GM13976 (cell line): ENCODE measurements around the gene SLC6A20.

Experiments
- DNase-seq: peaks from one replicate; pipeline ENCODE4 v3.0.0; 2012; ENCODE audit warnings: low spot score
- in situ Hi-C: fragments of 300-500 bp; cut with MboI; formaldehyde crosslinking; loops from one replicate; pipeline ENCODE4 v1.12.0; 2022; ENCODE audit warnings: low sequenced_read_pairs, mixed read lengths, inconsistent platforms; ENCODE audit not compliant: unreplicated experiment
- TF ChIP-seq, protein P1 (sequence below): IDR thresholded peaks from 2 replicates; pipeline ENCODE4 v1.5.1; 2012; ENCODE audit warnings: borderline replicate concordance, mild to moderate bottlenecking; ENCODE audit not compliant: insufficient read depth; ENCODE audit errors: extremely low read depth, missing control alignments, control extremely low read depth

The SLC6A20 gene

DNA sequence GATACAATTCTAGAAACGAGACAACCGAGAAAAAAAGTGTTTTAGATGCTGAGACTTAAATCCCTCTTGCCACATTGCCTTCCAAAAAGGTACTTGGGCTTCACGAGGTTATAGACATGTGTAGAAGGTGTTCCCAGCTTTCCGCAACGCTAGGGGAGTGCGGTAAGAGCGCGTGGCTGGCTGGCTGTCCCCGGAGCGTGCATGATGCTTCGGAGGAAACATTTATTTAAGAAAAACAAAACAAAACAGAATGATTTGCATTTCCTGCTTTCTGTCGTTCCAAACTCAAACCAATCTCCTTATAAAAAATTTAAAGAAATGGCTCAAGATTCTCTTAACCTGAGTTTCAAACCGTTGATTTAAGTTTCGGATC is 841 bp downstream of the SLC6A20 start:
- DNase-seq: no peak
- TF ChIP-seq, protein P1, sequence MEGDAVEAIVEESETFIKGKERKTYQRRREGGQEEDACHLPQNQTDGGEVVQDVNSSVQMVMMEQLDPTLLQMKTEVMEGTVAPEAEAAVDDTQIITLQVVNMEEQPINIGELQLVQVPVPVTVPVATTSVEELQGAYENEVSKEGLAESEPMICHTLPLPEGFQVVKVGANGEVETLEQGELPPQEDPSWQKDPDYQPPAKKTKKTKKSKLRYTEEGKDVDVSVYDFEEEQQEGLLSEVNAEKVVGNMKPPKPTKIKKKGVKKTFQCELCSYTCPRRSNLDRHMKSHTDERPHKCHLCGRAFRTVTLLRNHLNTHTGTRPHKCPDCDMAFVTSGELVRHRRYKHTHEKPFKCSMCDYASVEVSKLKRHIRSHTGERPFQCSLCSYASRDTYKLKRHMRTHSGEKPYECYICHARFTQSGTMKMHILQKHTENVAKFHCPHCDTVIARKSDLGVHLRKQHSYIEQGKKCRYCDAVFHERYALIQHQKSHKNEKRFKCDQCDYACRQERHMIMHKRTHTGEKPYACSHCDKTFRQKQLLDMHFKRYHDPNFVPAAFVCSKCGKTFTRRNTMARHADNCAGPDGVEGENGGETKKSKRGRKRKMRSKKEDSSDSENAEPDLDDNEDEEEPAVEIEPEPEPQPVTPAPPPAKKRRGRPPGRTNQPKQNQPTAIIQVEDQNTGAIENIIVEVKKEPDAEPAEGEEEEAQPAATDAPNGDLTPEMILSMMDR: no peak
- in situ Hi-C loops: no loop called here

DNA sequence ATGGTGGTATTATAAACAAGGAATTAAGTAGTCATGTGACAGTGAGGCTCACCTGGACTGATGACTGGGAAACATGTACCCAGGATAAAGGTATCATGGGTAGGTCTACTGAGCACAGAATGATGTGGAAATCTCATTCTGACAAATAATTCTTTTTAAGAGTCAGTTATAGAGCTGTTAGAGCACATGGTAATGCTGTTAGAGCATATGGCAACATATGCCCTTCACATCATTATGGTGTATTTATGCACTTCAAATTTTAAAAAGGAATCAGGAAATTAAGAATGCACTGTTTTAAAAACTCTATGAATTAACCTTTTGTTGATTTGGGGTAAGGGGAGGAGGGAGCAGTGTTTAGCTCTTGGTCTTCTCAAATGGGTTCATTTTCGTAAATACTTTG is 1.7 kb downstream of the SLC6A20 start:
- no peak for DNase-seq
- TF ChIP-seq, protein P1: no peak
- in situ Hi-C loops: no loop called here

DNA sequence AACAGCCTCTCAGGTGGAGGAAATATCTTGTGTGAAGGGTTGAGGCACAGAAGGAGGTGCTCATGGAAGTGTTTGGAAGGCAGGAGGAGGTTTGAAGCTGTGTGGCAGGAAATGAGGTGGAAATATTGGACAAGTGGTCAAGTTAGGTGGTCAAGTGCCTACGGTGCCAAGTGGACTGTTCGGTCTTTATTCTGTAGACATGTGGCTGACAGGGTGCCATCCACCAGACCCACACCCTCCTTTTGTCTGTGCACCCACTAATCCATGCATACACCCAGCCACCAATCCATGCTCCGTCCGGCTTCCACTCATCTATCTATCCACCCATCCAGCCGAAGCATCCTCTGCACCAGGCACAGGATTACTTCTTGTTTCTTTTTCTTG is 2.2 kb downstream of the SLC6A20 start:
- no peak for DNase-seq
- TF ChIP-seq, protein P1: no peak
- in situ Hi-C loops: no loop called here

DNA sequence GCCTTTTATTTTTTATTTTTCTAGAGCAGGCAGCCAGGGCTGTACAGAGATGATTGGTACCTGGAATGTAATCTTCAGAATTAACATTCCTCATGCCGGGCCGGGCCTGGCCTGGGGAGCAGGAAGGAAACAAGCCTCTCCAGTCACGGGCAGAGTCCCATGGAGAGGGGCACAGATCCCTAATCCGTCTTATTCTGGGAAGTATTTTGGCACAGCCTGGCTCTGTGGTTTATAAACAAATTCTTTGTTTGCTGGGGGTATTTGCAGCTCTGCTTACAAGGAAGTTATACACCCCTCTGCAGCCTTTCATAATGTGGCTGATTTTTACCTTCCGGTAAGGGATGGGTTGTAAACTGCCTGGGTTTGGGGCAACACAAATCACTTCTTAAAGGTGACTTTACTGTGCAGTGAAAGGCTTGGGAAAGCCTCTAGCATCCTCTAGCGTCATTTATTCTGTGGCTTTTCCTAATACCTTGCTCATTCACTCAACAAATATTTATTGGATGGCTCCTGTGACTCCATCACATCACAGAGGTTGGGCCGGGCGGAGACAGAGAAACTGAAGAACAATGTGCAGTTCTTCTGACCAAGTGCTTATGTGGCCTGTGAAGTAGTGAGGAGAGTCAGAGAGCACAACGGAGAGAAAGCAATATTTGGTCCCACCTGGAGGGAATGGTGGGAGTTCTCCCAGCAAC is 2.7 kb downstream of the SLC6A20 start:
- no peak for DNase-seq
- TF ChIP-seq, protein P1: no peak
- in situ Hi-C loops: no loop called here

DNA sequence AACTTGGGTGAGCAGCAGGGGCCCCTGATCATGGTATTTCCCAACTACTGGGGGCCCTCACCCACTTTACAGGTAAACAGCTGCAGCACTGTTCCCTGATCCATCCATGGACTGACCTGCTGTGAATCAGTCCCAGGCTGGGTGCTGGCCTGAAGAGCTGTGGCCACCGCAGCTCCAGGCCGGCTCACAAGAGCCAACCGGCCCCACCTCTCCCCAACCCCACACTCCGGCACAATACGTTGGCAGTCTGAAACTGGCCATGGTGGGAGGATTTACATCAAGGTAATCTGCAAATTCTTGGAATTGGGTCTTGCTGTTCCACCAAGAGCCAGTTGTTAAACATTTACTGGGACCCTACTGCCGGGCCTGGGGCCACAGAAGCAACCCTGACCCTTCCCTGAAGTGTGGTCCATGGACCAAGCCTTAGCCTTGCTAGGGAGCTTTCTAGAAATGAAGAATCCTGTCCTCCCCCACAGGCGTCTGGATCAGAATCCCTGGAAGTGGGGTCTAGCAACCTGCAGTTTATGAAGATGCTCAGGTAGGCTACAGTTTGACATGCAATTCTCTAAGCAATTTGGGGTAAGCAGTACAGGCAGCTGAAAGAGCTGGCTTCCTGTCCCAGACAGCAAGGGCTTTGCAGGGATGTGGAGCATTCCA is 3.7 kb downstream of the SLC6A20 start:
- TF ChIP-seq, protein P1: no peak

DNA sequence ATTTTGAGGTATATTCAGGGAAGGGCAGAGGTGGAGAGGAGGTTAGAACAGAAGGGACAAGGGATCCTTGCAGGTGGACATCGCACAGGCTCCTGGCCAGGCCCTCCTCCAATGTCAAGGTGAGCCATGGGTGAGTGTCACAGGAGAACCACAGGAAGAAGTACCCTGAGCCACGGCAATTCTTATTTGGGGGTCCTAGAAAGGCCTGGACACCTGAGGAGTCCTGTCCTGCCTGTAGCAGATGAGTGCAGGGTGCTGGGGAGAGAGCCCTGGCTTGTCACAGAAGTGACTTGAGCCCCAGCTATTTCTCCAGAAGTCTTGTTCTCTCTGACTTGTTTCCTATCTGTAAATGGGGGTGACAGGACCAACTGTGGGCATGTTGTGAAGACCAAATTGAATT is 4.3 kb downstream of the SLC6A20 start:
- in situ Hi-C loops: no loop called here
- no peak for DNase-seq
- TF ChIP-seq, protein P1: no peak

More for the DNA sequence above, 3.7 kb downstream of the SLC6A20 start:
- in situ Hi-C loops: no loop called here
- no peak for DNase-seq

DNA sequence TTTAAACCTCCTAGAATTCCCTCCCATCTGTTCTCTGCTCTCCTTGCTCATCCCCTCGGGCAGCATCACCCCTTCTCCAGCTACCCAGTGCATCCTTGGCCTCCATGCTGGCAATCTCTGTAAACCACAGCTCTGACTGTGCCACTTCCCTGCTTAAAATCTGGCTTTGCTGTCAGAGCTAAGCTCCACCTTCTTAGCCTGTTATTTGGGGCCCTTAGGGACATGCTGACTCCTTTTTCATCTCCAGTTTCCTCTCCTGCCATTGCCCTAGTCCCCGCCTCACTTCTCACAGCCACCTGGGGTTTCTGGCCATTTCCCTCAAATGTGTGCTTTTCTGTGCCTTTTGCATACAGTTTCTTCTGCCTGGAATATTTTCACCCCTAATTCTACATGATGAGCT is 5.7 kb downstream of the SLC6A20 start:
- in situ Hi-C loops: no loop called here
- TF ChIP-seq, protein P1: no peak
- no peak for DNase-seq
